Astrocyte (in vitro differentiated cells and primary cell): Measurements from ENCODE around the gene SPRED1. TPM values are rescaled to one million over a fixed set of nuclear protein-coding genes. Genes with fewer than 3 reads are reported as not detected.

Experiments used
- DNase-seq: peaks from one replicate; pipeline ENCODE4 v3.0.0-alpha.2; 2010; ENCODE audit warnings: low read depth
- FAIRE-seq: peaks from 2 replicates; lab custom pipeline; 2011; peaks lifted over from hg19 to GRCh38; lab: Jason Lieb, UNC
- H2AFZ ChIP-seq: 2 replicates; pipeline ENCODE4 v1.6.0; 2012; ENCODE audit warnings: low read depth, low read length, inconsistent platforms
- H3K27ac ChIP-seq: 2 replicates; pipeline ENCODE4 v1.5.1; 2011; ENCODE audit warnings: low read depth, low read length, inconsistent platforms
- H3K27me3 ChIP-seq: 2 replicates; pipeline ENCODE4 v1.6.0; 2011; ENCODE audit warnings: low read length, inconsistent platforms; ENCODE audit not compliant: insufficient read depth
- H3K36me3 ChIP-seq: 2 replicates; pipeline ENCODE4 v1.5.1; 2011; ENCODE audit warnings: low read length, inconsistent platforms; ENCODE audit not compliant: insufficient read depth
- H3K4me1 ChIP-seq: 2 replicates; pipeline ENCODE4 v1.5.1; 2011; ENCODE audit warnings: low read length, inconsistent platforms; ENCODE audit not compliant: insufficient read depth
- H3K4me2 ChIP-seq: 2 replicates; pipeline ENCODE4 v1.6.0; 2012; ENCODE audit warnings: low read length, inconsistent platforms
- H3K4me3 ChIP-seq: 2 replicates; pipeline ENCODE4 v1.5.1; 2011; ENCODE audit warnings: low read depth, mild to moderate bottlenecking, low read length, inconsistent platforms; ENCODE audit not compliant: insufficient read depth
- H3K79me2 ChIP-seq: 2 replicates; pipeline ENCODE4 v1.6.0; 2012; ENCODE audit warnings: mild to moderate bottlenecking, low read length, inconsistent platforms; ENCODE audit not compliant: insufficient read depth
- H3K9ac ChIP-seq: 2 replicates; pipeline ENCODE4 v1.6.0; 2012; ENCODE audit warnings: mild to moderate bottlenecking, low read length, inconsistent platforms
- H3K9me3 ChIP-seq: 2 replicates; pipeline ENCODE4 v1.5.1; 2012; ENCODE audit warnings: low read depth, mild to moderate bottlenecking, low read length, inconsistent platforms; ENCODE audit not compliant: insufficient read depth
- H4K20me1 ChIP-seq: 2 replicates; pipeline ENCODE4 v1.6.0; 2012; ENCODE audit warnings: low read length, inconsistent platforms; ENCODE audit not compliant: insufficient read depth
- H3K27ac Mint-ChIP-seq: one replicate; pipeline ENCODE4 v1.8.0; 2021; ENCODE audit warnings: mild to moderate bottlenecking, mixed read lengths; ENCODE audit not compliant: unreplicated experiment
- H3K27me3 Mint-ChIP-seq: one replicate; pipeline ENCODE4 v1.8.0; 2021; ENCODE audit warnings: low read depth, mixed read lengths; ENCODE audit not compliant: unreplicated experiment
- H3K36me3 Mint-ChIP-seq: one replicate; pipeline ENCODE4 v1.8.0; 2021; ENCODE audit warnings: low read depth, mixed read lengths; ENCODE audit not compliant: unreplicated experiment
- H3K4me1 Mint-ChIP-seq: one replicate; pipeline ENCODE4 v1.8.0; 2021; ENCODE audit warnings: low read depth, mixed read lengths; ENCODE audit not compliant: unreplicated experiment
- H3K4me3 Mint-ChIP-seq: one replicate; pipeline ENCODE4 v1.8.0; 2021; ENCODE audit warnings: mild to moderate bottlenecking, moderate library complexity, mixed read lengths; ENCODE audit not compliant: unreplicated experiment
- H3K9me3 Mint-ChIP-seq: one replicate; pipeline ENCODE4 v1.8.0; 2021; ENCODE audit warnings: mild to moderate bottlenecking, mixed read lengths; ENCODE audit not compliant: unreplicated experiment
- CTCF ChIP-seq: IDR thresholded peaks from 2 replicates; pipeline ENCODE4 v1.5.1; 2011; ENCODE audit warnings: low read depth, mild to moderate bottlenecking, inconsistent platforms, low read length, moderate library complexity; ENCODE audit not compliant: insufficient read depth
- EZH2 ChIP-seq: IDR thresholded peaks from 2 replicates; pipeline ENCODE4 v1.6.1; 2012; ENCODE audit warnings: mild to moderate bottlenecking, low read length, inconsistent platforms; ENCODE audit not compliant: insufficient read depth
- total RNA-seq: library from RNA; stranded (reverse); gene quantifications from 2 replicates; pipeline ENCODE4 v1.2.1, GENCODE V29; 2021

Gene SPRED1
- total RNA-seq, 1 donor from 2014 or later = 31.7 TPM

- H3K4me3 Mint-ChIP-seq = no peak overlapping the region
- FAIRE-seq (no peak), DNase-seq (no peak)
- Histone ChIP-seq H3K36me3 (no peaks in the 10 kb centered on the region), H3K27me3 (no peaks in the 10 kb centered on the region), H3K79me2 (peaks cover 98% of the 10 kb centered on the region), H2AFZ (no peak overlapping the region), H3K9ac (no peak overlapping the region), H4K20me1 (peaks cover 76% of the 10 kb centered on the region), H3K9me3 (no peaks in the 10 kb centered on the region), H3K4me3 (no peak overlapping the region), H3K4me1 (no peaks in the 10 kb centered on the region), H3K27ac (no peak overlapping the region), H3K4me2 (no peak overlapping the region)
- TF ChIP-seq CTCF = no peak
- no peak for TF ChIP-seq EZH2
- H3K4me1 Mint-ChIP-seq = peaks cover 9% of the 10 kb centered on the region
- H3K36me3 Mint-ChIP-seq = peaks cover 6% of the 10 kb centered on the region
- no peaks in the 10 kb centered on the region for H3K27me3 Mint-ChIP-seq
- H3K9me3 Mint-ChIP-seq = no peaks in the 10 kb centered on the region
- no peak overlapping the region for H3K27ac Mint-ChIP-seq
Observed at GRCh38 chr15:38308797-38309196, 56.2 kb downstream of the SPRED1 start.

GRCh38 chr15:38312190-38312589 lies 59.6 kb downstream of the SPRED1 start:
- Mint-ChIP-seq H3K4me3 (no peak overlapping the region), H3K9me3 (no peaks in the 10 kb centered on the region), H3K27ac (no peak overlapping the region), H3K27me3 (no peaks in the 10 kb centered on the region), H3K4me1 (peaks cover 7% of the 10 kb centered on the region), H3K36me3 (peaks cover 6% of the 10 kb centered on the region)
- no peak overlapping the region for H3K27ac ChIP-seq
- no peak overlapping the region for H2AFZ ChIP-seq
- FAIRE-seq = no peak
- H3K79me2 ChIP-seq = peaks cover 99% of the 10 kb centered on the region
- no peaks in the 10 kb centered on the region for H3K36me3 ChIP-seq
- peaks cover 78% of the 10 kb centered on the region for H4K20me1 ChIP-seq
- DNase-seq = no peak
- H3K9ac ChIP-seq = no peak overlapping the region
- no peaks in the 10 kb centered on the region for H3K27me3 ChIP-seq
- H3K4me1 ChIP-seq = no peaks in the 10 kb centered on the region
- no peaks in the 10 kb centered on the region for H3K9me3 ChIP-seq
- H3K4me2 ChIP-seq = no peak overlapping the region
- H3K4me3 ChIP-seq = no peak overlapping the region
- TF ChIP-seq EZH2 (no peak), CTCF (no peak)

- TF ChIP-seq CTCF (no peak), EZH2 (no peak)
Observed at GRCh38 chr15:38316311-38316710, 63.7 kb downstream of the SPRED1 start.

More at GRCh38 chr15:38316311-38316710, 63.7 kb downstream of the SPRED1 start:
- Histone ChIP-seq H3K36me3 (no peaks in the 10 kb centered on the region), H3K9me3 (no peaks in the 10 kb centered on the region), H3K4me2 (no peak overlapping the region), H2AFZ (no peak overlapping the region), H4K20me1 (peaks cover 73% of the 10 kb centered on the region), H3K9ac (no peak overlapping the region), H3K27me3 (no peaks in the 10 kb centered on the region), H3K4me3 (no peak overlapping the region), H3K27ac (no peak overlapping the region), H3K79me2 (peaks cover 100% of the 10 kb centered on the region), H3K4me1 (no peaks in the 10 kb centered on the region)
- FAIRE-seq = no peak
- no peaks in the 10 kb centered on the region for H3K36me3 Mint-ChIP-seq
- peaks cover 7% of the 10 kb centered on the region for H3K4me1 Mint-ChIP-seq
- H3K9me3 Mint-ChIP-seq = no peaks in the 10 kb centered on the region
- no peak overlapping the region for H3K4me3 Mint-ChIP-seq
- DNase-seq = no peak
- H3K27me3 Mint-ChIP-seq = no peaks in the 10 kb centered on the region
- no peak overlapping the region for H3K27ac Mint-ChIP-seq
